ENCODE results near the gene PREX1.

Gene PREX1

GRCh38 chr20:48578397-48579098 is 249.3 kb downstream of the PREX1 start:
- DNase-seq (ENCODE audit: low spot score): no peak

- DNase-seq (ENCODE audit: low spot score): no peak
Observed at GRCh38 chr20:48577557-48577956, 250.2 kb downstream of the PREX1 start.

- no peak for DNase-seq (ENCODE audit: low spot score)
Observed at GRCh38 chr20:48574383-48574782, 253.4 kb downstream of the PREX1 start.

Data from cerebellar cortex (tissue), 1 donor.